ENCODE data around the gene IFNGR1. TPM values are rescaled to one million over a fixed set of nuclear protein-coding genes. Genes with fewer than 3 reads are reported as not detected.

Gene IFNGR1
- total and polyA plus RNA-seq, 2 experiments from 2014 or later: 22.8 to 23.2 TPM

DNA sequence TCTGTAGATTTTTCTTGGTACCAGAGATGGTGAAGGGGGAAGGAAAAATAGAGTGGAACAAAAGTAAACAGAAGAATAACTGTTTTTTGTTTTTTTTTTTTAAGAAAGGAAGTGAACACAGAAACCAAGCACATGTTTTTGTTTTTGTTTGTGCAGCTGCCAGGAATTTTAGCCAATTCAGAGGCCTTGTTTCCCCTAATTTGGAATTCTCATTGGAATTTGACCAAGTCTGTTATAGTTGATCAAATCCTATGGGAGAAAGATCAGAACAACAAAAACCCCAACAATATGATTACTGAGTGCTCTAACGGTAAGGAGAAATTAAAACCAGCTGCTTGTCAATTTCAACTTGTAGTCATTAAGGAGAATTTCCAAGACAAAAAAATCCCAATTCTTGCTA is 27.5 kb downstream of the IFNGR1 start (continued):
- TF ChIP-seq, protein P1, sequence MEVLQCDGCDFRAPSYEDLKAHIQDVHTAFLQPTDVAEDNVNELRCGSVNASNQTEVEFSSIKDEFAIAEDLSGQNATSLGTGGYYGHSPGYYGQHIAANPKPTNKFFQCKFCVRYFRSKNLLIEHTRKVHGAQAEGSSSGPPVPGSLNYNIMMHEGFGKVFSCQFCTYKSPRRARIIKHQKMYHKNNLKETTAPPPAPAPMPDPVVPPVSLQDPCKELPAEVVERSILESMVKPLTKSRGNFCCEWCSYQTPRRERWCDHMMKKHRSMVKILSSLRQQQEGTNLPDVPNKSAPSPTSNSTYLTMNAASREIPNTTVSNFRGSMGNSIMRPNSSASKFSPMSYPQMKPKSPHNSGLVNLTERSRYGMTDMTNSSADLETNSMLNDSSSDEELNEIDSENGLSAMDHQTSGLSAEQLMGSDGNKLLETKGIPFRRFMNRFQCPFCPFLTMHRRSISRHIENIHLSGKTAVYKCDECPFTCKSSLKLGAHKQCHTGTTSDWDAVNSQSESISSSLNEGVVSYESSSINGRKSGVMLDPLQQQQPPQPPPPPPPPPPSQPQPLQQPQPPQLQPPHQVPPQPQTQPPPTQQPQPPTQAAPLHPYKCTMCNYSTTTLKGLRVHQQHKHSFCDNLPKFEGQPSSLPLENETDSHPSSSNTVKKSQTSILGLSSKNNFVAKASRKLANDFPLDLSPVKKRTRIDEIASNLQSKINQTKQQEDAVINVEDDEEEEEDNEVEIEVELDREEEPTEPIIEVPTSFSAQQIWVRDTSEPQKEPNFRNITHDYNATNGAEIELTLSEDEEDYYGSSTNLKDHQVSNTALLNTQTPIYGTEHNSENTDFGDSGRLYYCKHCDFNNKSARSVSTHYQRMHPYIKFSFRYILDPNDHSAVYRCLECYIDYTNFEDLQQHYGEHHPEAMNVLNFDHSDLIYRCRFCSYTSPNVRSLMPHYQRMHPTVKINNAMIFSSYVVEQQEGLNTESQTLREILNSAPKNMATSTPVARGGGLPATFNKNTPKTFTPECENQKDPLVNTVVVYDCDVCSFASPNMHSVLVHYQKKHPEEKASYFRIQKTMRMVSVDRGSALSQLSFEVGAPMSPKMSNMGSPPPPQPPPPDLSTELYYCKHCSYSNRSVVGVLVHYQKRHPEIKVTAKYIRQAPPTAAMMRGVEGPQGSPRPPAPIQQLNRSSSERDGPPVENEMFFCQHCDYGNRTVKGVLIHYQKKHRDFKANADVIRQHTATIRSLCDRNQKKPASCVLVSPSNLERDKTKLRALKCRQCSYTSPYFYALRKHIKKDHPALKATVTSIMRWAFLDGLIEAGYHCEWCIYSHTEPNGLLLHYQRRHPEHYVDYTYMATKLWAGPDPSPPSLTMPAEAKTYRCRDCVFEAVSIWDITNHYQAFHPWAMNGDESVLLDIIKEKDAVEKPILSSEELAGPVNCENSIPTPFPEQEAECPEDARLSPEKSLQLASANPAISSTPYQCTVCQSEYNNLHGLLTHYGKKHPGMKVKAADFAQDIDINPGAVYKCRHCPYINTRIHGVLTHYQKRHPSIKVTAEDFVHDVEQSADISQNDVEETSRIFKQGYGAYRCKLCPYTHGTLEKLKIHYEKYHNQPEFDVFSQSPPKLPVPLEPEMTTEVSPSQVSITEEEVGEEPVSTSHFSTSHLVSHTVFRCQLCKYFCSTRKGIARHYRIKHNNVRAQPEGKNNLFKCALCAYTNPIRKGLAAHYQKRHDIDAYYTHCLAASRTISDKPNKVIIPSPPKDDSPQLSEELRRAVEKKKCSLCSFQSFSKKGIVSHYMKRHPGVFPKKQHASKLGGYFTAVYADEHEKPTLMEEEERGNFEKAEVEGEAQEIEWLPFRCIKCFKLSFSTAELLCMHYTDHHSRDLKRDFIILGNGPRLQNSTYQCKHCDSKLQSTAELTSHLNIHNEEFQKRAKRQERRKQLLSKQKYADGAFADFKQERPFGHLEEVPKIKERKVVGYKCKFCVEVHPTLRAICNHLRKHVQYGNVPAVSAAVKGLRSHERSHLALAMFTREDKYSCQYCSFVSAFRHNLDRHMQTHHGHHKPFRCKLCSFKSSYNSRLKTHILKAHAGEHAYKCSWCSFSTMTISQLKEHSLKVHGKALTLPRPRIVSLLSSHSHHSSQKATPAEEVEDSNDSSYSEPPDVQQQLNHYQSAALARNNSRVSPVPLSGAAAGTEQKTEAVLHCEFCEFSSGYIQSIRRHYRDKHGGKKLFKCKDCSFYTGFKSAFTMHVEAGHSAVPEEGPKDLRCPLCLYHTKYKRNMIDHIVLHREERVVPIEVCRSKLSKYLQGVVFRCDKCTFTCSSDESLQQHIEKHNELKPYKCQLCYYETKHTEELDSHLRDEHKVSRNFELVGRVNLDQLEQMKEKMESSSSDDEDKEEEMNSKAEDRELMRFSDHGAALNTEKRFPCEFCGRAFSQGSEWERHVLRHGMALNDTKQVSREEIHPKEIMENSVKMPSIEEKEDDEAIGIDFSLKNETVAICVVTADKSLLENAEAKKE (CRISPR knock-in tag; IDR thresholded peaks at IDR 0.05): no peak
- TF ChIP-seq ZNF331 (CRISPR knock-in tag; IDR thresholded peaks at IDR 0.05; ENCODE audit: low read depth): no peak
- TF ChIP-seq JUNB (IDR thresholded peaks at IDR 0.05; ENCODE audit: unreplicated experiment): no peak
- TF ChIP-seq, protein P2, sequence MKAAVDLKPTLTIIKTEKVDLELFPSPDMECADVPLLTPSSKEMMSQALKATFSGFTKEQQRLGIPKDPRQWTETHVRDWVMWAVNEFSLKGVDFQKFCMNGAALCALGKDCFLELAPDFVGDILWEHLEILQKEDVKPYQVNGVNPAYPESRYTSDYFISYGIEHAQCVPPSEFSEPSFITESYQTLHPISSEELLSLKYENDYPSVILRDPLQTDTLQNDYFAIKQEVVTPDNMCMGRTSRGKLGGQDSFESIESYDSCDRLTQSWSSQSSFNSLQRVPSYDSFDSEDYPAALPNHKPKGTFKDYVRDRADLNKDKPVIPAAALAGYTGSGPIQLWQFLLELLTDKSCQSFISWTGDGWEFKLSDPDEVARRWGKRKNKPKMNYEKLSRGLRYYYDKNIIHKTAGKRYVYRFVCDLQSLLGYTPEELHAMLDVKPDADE (IDR thresholded peaks at IDR 0.05): no peak
- TF ChIP-seq STAT1 (IDR thresholded peaks at IDR 0.05; ENCODE audit: unreplicated experiment): no peak
- no peak for TF ChIP-seq ZNF114 (CRISPR knock-in tag; IDR thresholded peaks at IDR 0.05)
- TF ChIP-seq POLR2AphosphoS5 (IDR thresholded peaks at IDR 0.05; ENCODE audit: low read depth): no peak

DNA sequence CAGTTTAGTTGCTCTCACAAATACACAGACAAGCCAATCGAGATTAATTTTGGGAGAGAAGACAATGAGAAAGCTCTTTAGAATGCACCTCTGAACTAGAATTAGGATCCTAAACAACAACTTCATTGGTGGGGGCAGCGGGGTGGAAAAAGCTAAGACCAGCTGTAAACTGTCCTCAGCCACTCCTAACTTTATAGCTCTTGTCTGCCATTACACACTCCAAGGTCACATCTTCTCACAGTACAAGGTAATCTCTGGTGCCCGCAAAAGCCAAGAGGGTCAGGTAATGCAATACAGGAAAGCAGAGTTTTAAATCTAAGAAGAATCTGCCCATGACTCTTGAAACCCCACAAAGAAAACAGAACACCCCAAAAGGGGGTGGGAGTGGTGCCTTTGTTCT is 27.9 kb downstream of the IFNGR1 start:
- H2AFZ ChIP-seq: no peak overlapping the region
- peaks cover 32% of the 10 kb centered on the region for H3K36me3 Mint-ChIP-seq (ENCODE audit: low read depth)
- no peak for ATAC-seq
- no peaks in the 10 kb centered on the region for H3K27me3 ChIP-seq (ENCODE audit: insufficient read depth)
- H3K36me3 ChIP-seq (ENCODE audit: insufficient read depth): peaks cover 31% of the 10 kb centered on the region
- no peak overlapping the region for H3K27ac Mint-ChIP-seq
- H3K4me1 Mint-ChIP-seq: no peaks in the 10 kb centered on the region
- no peaks in the 10 kb centered on the region for H3K79me2 ChIP-seq (replicated peaks; ENCODE audit: insufficient read depth)
- H4K20me1 ChIP-seq (replicated peaks; ENCODE audit: insufficient read depth): no peaks in the 10 kb centered on the region
- no peak overlapping the region for H3K4me2 ChIP-seq
- no peak overlapping the region for H3K27ac ChIP-seq (ENCODE audit: low read depth)
- DNase-seq (ENCODE audit: low spot score): no peak
- H3K9me3 Mint-ChIP-seq: peaks cover 62% of the 10 kb centered on the region
- no peaks in the 10 kb centered on the region for H3F3A ChIP-seq (replicated peaks; ENCODE audit: low read depth)
- no peak for TF ChIP-seq EZH2 (IDR thresholded peaks at IDR 0.05; ENCODE audit: low read depth, unreplicated experiment)
- no peak overlapping the region for H3K4me3 Mint-ChIP-seq
- H3K27me3 Mint-ChIP-seq (ENCODE audit: insufficient read depth, low read depth, poor library complexity): peaks cover 3% of the 10 kb centered on the region
- H3K9me2 ChIP-seq (ENCODE audit: insufficient read depth): no peaks in the 10 kb centered on the region; the same call in 1 of the 2 replicates
- no peaks in the 10 kb centered on the region for H3K4me1 ChIP-seq (ENCODE audit: insufficient read depth)
- H3K4me3 ChIP-seq: no peak overlapping the region
